HT-29 (cell line): ENCODE data around the gene PARVB. TPM values are rescaled to one million over a fixed set of nuclear protein-coding genes. Genes with fewer than 3 reads are reported as not detected.

Experiments used
- DNase-seq: peaks from one replicate; pipeline ENCODE4 v3.0.0-alpha.2; 2015; ENCODE audit warnings: low spot score
- total RNA-seq: library from RNA; depleted of rRNA; stranded (reverse); fragments of >200 nt; shearing (Covaris generic); gene quantifications from 2 replicates; pipeline ENCODE4 v1.2.3, GENCODE V29; 2014

PARVB gene
- total RNA-seq, 1 experiment from 2014 or later: not detected

GRCh38 chr22:44131989-44132685, 108.0 kb downstream of the PARVB start:
- DNase-seq: no peak

GRCh38 chr22:44132724-44133123, 108.6 kb downstream of the PARVB start:
- no peak for DNase-seq

- DNase-seq: no peak
These were observed 109.1 kb downstream of the PARVB start for GRCh38 chr22:44133161-44133560.

GRCh38 chr22:44133901-44134571, 109.9 kb downstream of the PARVB start:
- no peak for DNase-seq

GRCh38 chr22:44136112-44136511, 112.0 kb downstream of the PARVB start:
- no peak for DNase-seq

- DNase-seq: no peak
These were observed 112.7 kb downstream of the PARVB start for GRCh38 chr22:44136786-44137185.

- no peak for DNase-seq
These were observed 113.3 kb downstream of the PARVB start for GRCh38 chr22:44137415-44137814.

- DNase-seq: no peak
These were observed 115.7 kb downstream of the PARVB start for GRCh38 chr22:44139773-44140172.

GRCh38 chr22:44142421-44143104, 118.5 kb downstream of the PARVB start:
- DNase-seq: no peak

GRCh38 chr22:44143105-44143474, 119.0 kb downstream of the PARVB start:
- DNase-seq: no peak

- DNase-seq: no peak
These were observed 119.5 kb downstream of the PARVB start for GRCh38 chr22:44143579-44143978.

- DNase-seq: no peak
These were observed 120.0 kb downstream of the PARVB start for GRCh38 chr22:44144046-44144569.

- DNase-seq: no peak
These were observed 121.4 kb downstream of the PARVB start for GRCh38 chr22:44145544-44145943.

- DNase-seq: no peak
These were observed 122.2 kb downstream of the PARVB start for GRCh38 chr22:44146088-44146861.

GRCh38 chr22:44147008-44147645, 123.0 kb downstream of the PARVB start:
- DNase-seq: no peak

GRCh38 chr22:44147821-44148574, 123.9 kb downstream of the PARVB start:
- no peak for DNase-seq

GRCh38 chr22:44151676-44152075, 127.6 kb downstream of the PARVB start:
- DNase-seq: no peak

GRCh38 chr22:44153710-44154109, 129.6 kb downstream of the PARVB start:
- no peak for DNase-seq

- DNase-seq: no peak
These were observed 130.4 kb downstream of the PARVB start for GRCh38 chr22:44154436-44154942.

GRCh38 chr22:44155115-44155514, 131.0 kb downstream of the PARVB start:
- no peak for DNase-seq
